BLaER1 treated with 17β-estradiol and CSF1 and Interleukin-3, amounts not matched to agents 10 nM and 100 nM (cell line): ENCODE results near the gene NAGS.
A peak's percentile ranks its signal among the peaks of the same experiment; 100 is the strongest.

ENCODE experiments used
- H3K27ac ChIP-seq, 11 experiments: shearing (Covaris generic); formaldehyde crosslinking; 2 replicates each; pipeline ENCODE4 v1.8.1; 2022
- H3K27me3 ChIP-seq, 11 experiments: shearing (Covaris generic); formaldehyde crosslinking; 2 replicates each; pipeline ENCODE4 v1.8.1; 2022
- H3K36me3 ChIP-seq, 11 experiments: shearing (Covaris generic); formaldehyde crosslinking; 2 replicates each; pipeline ENCODE4 v1.8.1; 2022
- H3K4me1 ChIP-seq, 10 experiments: shearing (Covaris generic); formaldehyde crosslinking; 2 replicates each; pipeline ENCODE4 v1.8.1; 2022
- H3K4me2 ChIP-seq, 11 experiments: shearing (Covaris generic); formaldehyde crosslinking; 2 replicates each; pipeline ENCODE4 v1.8.1; 2022
- H3K4me3 ChIP-seq, 10 experiments: shearing (Covaris generic); formaldehyde crosslinking; 2 replicates each; pipeline ENCODE4 v1.8.1; 2022
- H3K9ac ChIP-seq, 11 experiments: shearing (Covaris generic); formaldehyde crosslinking; 2 replicates each; pipeline ENCODE4 v1.8.1; 2022
- H3K9me3 ChIP-seq, 11 experiments: shearing (Covaris generic); formaldehyde crosslinking; replicated peaks in 1 of 11; 2 replicates each; pipeline ENCODE4 v1.8.1; 2022
- H4K20me1 ChIP-seq, 11 experiments: shearing (Covaris generic); formaldehyde crosslinking; 2 replicates each; pipeline ENCODE4 v1.8.1; 2022
- Cebpa-rat ChIP-seq, 11 experiments: shearing (Covaris generic); IDR thresholded peaks; 2 replicates each; pipeline ENCODE4 v1.8.1; 2022

Gene NAGS

GRCh38 chr17:43974382-43975266 lies 29.8 kb upstream of the NAGS start:
- no peaks in the 10 kb centered on the region for H4K20me1 ChIP-seq
- H3K9me3 ChIP-seq = no peaks in the 10 kb centered on the region
- H3K4me2 ChIP-seq = no peak overlapping the region
- no peaks in the 10 kb centered on the region for H3K27me3 ChIP-seq
- no peak overlapping the region for H3K27ac ChIP-seq
- no peak overlapping the region for H3K9ac ChIP-seq
- no peak for TF ChIP-seq Cebpa-rat (IDR thresholded peaks at IDR 0.05)
- H3K36me3 ChIP-seq = no peaks in the 10 kb centered on the region
- H3K4me3 ChIP-seq = no peak overlapping the region
- no peaks in the 10 kb centered on the region for H3K4me1 ChIP-seq

- Histone ChIP-seq H4K20me1 (no peaks in the 10 kb centered on the region), H3K9me3 (no peaks in the 10 kb centered on the region), H3K4me3 (no peak overlapping the region), H3K36me3 (no peaks in the 10 kb centered on the region), H3K27me3 (no peaks in the 10 kb centered on the region), H3K4me1 (no peaks in the 10 kb centered on the region), H3K27ac (no peak overlapping the region), H3K4me2 (no peak overlapping the region), H3K9ac (no peak overlapping the region)
- TF ChIP-seq Cebpa-rat (IDR thresholded peaks at IDR 0.05) = no peak
Measured at GRCh38 chr17:43975898-43976297, 28.5 kb upstream of the NAGS start.

- TF ChIP-seq Cebpa-rat (IDR thresholded peaks at IDR 0.05) = no peak
- Histone ChIP-seq H3K9ac (no peak overlapping the region), H3K27ac (no peak overlapping the region), H3K4me1 (no peaks in the 10 kb centered on the region), H4K20me1 (no peaks in the 10 kb centered on the region), H3K36me3 (no peaks in the 10 kb centered on the region), H3K27me3 (peaks cover 0 to 5% (median 3%) of the 10 kb centered on the region in 11 experiments; a peak in 12 of 22 replicates), H3K9me3 (no peaks in the 10 kb centered on the region), H3K4me2 (no peak overlapping the region), H3K4me3 (no peak overlapping the region)
Measured at GRCh38 chr17:43976963-43977837, 27.2 kb upstream of the NAGS start.

- H3K9ac ChIP-seq = no peak overlapping the region
- H3K27ac ChIP-seq = no peak overlapping the region
- H3K4me1 ChIP-seq = no peaks in the 10 kb centered on the region
- no peak overlapping the region for H3K4me2 ChIP-seq
- H3K4me3 ChIP-seq = no peak overlapping the region
- H3K27me3 ChIP-seq = peaks cover 9 to 14% (median 12%) of the 10 kb centered on the region in 11 experiments
- H4K20me1 ChIP-seq = no peaks in the 10 kb centered on the region; a peak in 1 of 22 replicates
- no peaks in the 10 kb centered on the region for H3K36me3 ChIP-seq
- no peaks in the 10 kb centered on the region for H3K9me3 ChIP-seq
- TF ChIP-seq Cebpa-rat (IDR thresholded peaks at IDR 0.05) = no peak
Measured at GRCh38 chr17:43978078-43978477, 26.3 kb upstream of the NAGS start.

- peaks cover 0 to 7% (median 5%) of the 10 kb centered on the region in 10 experiments; a peak in 7 of 20 replicates for H3K4me1 ChIP-seq
- H3K9ac ChIP-seq = no peak overlapping the region
- TF ChIP-seq Cebpa-rat (IDR thresholded peaks at IDR 0.05) = no peak
- no peaks in the 10 kb centered on the region for H3K36me3 ChIP-seq
- peaks cover 18 to 23% (median 21%) of the 10 kb centered on the region in 11 experiments for H3K27me3 ChIP-seq
- H3K27ac ChIP-seq = no peak overlapping the region
- no peak overlapping the region for H3K4me2 ChIP-seq
- no peaks in the 10 kb centered on the region; a peak in 1 of 22 replicates for H4K20me1 ChIP-seq
- H3K4me3 ChIP-seq = no peak overlapping the region
- H3K9me3 ChIP-seq = no peaks in the 10 kb centered on the region
Measured at GRCh38 chr17:43979011-43979410, 25.4 kb upstream of the NAGS start.

GRCh38 chr17:43979671-43980070 lies 24.8 kb upstream of the NAGS start:
- H3K27me3 ChIP-seq = peaks cover 25 to 30% (median 28%) of the 10 kb centered on the region in 11 experiments
- no peaks in the 10 kb centered on the region for H3K9me3 ChIP-seq
- H3K4me3 ChIP-seq = no peak overlapping the region
- H3K36me3 ChIP-seq = no peaks in the 10 kb centered on the region
- no peak for TF ChIP-seq Cebpa-rat (IDR thresholded peaks at IDR 0.05)
- H3K4me1 ChIP-seq = peaks cover 0 to 8% (median 5%) of the 10 kb centered on the region in 10 experiments; a peak in 7 of 20 replicates
- H3K27ac ChIP-seq = no peak overlapping the region
- no peak overlapping the region for H3K9ac ChIP-seq
- H4K20me1 ChIP-seq = no peaks in the 10 kb centered on the region; a peak in 1 of 22 replicates
- H3K4me2 ChIP-seq = no peak overlapping the region

GRCh38 chr17:43982171-43982570 lies 22.3 kb upstream of the NAGS start:
- TF ChIP-seq Cebpa-rat (IDR thresholded peaks at IDR 0.05) = no peak
- Histone ChIP-seq H3K9ac (no peak overlapping the region), H3K4me1 (peaks cover 0 to 8% (median 5%) of the 10 kb centered on the region in 10 experiments; a peak in 8 of 20 replicates), H3K9me3 (no peaks in the 10 kb centered on the region), H3K27me3 (peaks cover 26 to 45% (median 36%) of the 10 kb centered on the region in 11 experiments), H3K36me3 (no peaks in the 10 kb centered on the region), H3K4me2 (no peak overlapping the region), H3K4me3 (no peak overlapping the region), H3K27ac (no peak overlapping the region), H4K20me1 (no peaks in the 10 kb centered on the region; a peak in 1 of 22 replicates)

- Histone ChIP-seq H3K36me3 (no peaks in the 10 kb centered on the region), H3K4me2 (peak overlapping the region in 6 of 11 experiments; percentile 28 to 64 (median 54); a peak in 7 of 22 replicates)
- TF ChIP-seq Cebpa-rat (IDR thresholded peaks at IDR 0.05) = no peak
Measured at GRCh38 chr17:43983196-43983514, 21.3 kb upstream of the NAGS start.

More at GRCh38 chr17:43983196-43983514, 21.3 kb upstream of the NAGS start:
- Histone ChIP-seq H3K4me1 (peaks cover 0 to 8% (median 5%) of the 10 kb centered on the region in 10 experiments; a peak in 8 of 20 replicates), H3K4me3 (peak overlapping the region in 3 of 10 experiments; percentile 37 to 55 (median 39); a peak in 2 of 20 replicates), H3K27me3 (peaks cover 26 to 45% (median 36%) of the 10 kb centered on the region in 11 experiments), H4K20me1 (no peaks in the 10 kb centered on the region; a peak in 1 of 22 replicates), H3K9me3 (no peaks in the 10 kb centered on the region), H3K9ac (no peak overlapping the region), H3K27ac (no peak overlapping the region)
